ENCODE data around the gene SELENOV. TPM values are rescaled to one million over a fixed set of nuclear protein-coding genes. Genes with fewer than 3 reads are reported as not detected.

SELENOV gene
- total RNA-seq, 1 donor from 2014 or later = 0.73 TPM

- DNase-seq (ENCODE audit: low spot score) = no peak
- Mint-ChIP-seq H3K9me3 (no peaks in the 10 kb centered on the region), H3K27me3 (ENCODE audit: insufficient read depth, low read depth) (peaks cover 5% of the 10 kb centered on the region), H3K27ac (no peak overlapping the region), H3K36me3 (peaks cover 13% of the 10 kb centered on the region), H3K4me3 (no peak overlapping the region), H3K4me1 (peaks cover 3% of the 10 kb centered on the region)
- H4K20me1 ChIP-seq (ENCODE audit: low read depth) = no peaks in the 10 kb centered on the region
- H3F3A ChIP-seq (ENCODE audit: low read depth) = peaks cover 18% of the 10 kb centered on the region
- H3K9ac ChIP-seq = no peak overlapping the region
- no peak overlapping the region for H3K27ac ChIP-seq
- TF ChIP-seq EZH2phosphoT487 (IDR thresholded peaks at IDR 0.05) (no peak), EZH2 (IDR thresholded peaks at IDR 0.05) (no peak)
- TF ChIP-seq, protein P1, sequence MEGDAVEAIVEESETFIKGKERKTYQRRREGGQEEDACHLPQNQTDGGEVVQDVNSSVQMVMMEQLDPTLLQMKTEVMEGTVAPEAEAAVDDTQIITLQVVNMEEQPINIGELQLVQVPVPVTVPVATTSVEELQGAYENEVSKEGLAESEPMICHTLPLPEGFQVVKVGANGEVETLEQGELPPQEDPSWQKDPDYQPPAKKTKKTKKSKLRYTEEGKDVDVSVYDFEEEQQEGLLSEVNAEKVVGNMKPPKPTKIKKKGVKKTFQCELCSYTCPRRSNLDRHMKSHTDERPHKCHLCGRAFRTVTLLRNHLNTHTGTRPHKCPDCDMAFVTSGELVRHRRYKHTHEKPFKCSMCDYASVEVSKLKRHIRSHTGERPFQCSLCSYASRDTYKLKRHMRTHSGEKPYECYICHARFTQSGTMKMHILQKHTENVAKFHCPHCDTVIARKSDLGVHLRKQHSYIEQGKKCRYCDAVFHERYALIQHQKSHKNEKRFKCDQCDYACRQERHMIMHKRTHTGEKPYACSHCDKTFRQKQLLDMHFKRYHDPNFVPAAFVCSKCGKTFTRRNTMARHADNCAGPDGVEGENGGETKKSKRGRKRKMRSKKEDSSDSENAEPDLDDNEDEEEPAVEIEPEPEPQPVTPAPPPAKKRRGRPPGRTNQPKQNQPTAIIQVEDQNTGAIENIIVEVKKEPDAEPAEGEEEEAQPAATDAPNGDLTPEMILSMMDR (IDR thresholded peaks at IDR 0.05) = no peak
- peaks cover 14% of the 10 kb centered on the region for H3K27me3 ChIP-seq
- H3K4me1 ChIP-seq = peaks cover 4% of the 10 kb centered on the region
- no peaks in the 10 kb centered on the region for H3K79me2 ChIP-seq (ENCODE audit: low read depth)
- H3K9me3 ChIP-seq (ENCODE audit: low read depth) = no peaks in the 10 kb centered on the region
- H3K36me3 ChIP-seq = no peaks in the 10 kb centered on the region
- no peak overlapping the region for H2AFZ ChIP-seq (replicated peaks)
- no peak overlapping the region for H3K4me2 ChIP-seq
- no peak overlapping the region for H3K4me3 ChIP-seq
These were observed 22.2 kb upstream of the SELENOV start for GRCh38 chr19:39492788-39493187.

DNA sequence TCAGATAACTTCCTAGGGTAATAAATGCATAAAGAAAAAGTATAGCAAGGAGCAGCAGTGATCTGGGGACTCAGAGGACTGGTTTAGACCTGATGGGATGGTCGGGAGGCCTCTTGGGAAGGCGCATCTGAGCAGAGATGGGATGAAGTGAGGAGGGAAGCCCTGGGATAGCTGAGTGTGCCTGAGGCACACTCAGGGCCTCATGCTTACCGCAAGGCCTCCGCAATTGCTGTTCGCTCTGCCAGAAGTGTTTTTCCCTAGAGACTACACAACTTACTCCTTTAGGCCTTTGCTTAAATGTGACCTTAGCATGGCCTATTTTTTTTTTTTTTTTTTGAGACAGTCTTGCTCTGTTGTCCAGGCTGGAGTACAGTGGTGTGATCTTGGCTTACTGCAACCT lies 20.3 kb upstream of the SELENOV start:
- H3K4me3 Mint-ChIP-seq = no peak overlapping the region
- Histone ChIP-seq H3K4me3 (no peak overlapping the region), H3K27me3 (peaks cover 33% of the 10 kb centered on the region), H3K9me3 (ENCODE audit: low read depth) (no peaks in the 10 kb centered on the region), H3K9ac (no peak overlapping the region), H2AFZ (replicated peaks) (no peak overlapping the region), H4K20me1 (ENCODE audit: low read depth) (no peaks in the 10 kb centered on the region), H3K4me2 (no peak overlapping the region), H3K79me2 (ENCODE audit: low read depth) (no peaks in the 10 kb centered on the region), H3F3A (ENCODE audit: low read depth) (peaks cover 32% of the 10 kb centered on the region), H3K36me3 (no peaks in the 10 kb centered on the region), H3K4me1 (peaks cover 17% of the 10 kb centered on the region), H3K27ac (no peak overlapping the region)
- no peak for DNase-seq (ENCODE audit: low spot score)
- TF ChIP-seq EZH2 (IDR thresholded peaks at IDR 0.05) (no peak), EZH2phosphoT487 (IDR thresholded peaks at IDR 0.05) (no peak)
- TF ChIP-seq, protein P1 (IDR thresholded peaks at IDR 0.05) = no peak
- H3K36me3 Mint-ChIP-seq = peaks cover 6% of the 10 kb centered on the region
- H3K27me3 Mint-ChIP-seq (ENCODE audit: insufficient read depth, low read depth) = peaks cover 16% of the 10 kb centered on the region
- H3K4me1 Mint-ChIP-seq = peaks cover 14% of the 10 kb centered on the region
- no peaks in the 10 kb centered on the region for H3K9me3 Mint-ChIP-seq
- H3K27ac Mint-ChIP-seq = no peak overlapping the region

DNA sequence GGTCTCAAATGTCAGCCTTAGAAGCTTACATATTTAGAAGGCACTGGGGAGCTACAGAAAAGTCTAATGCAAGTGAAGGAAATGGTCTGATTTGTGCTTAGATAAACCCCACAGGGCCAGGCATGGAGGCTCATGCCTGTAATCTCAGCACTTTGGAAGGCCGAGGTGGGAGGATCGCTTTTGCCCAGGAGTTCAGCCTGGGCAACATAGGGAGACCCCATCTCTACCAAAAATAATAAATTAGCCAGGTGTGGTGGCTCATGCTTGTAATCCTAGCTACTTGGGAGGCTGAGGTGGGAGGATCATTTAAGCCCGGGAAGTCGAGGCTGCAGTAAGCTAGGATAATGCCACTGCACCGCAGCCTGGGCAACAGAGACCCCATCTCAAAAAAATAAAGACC lies 18.9 kb upstream of the SELENOV start:
- H3K27me3 Mint-ChIP-seq (ENCODE audit: insufficient read depth, low read depth) = peaks cover 28% of the 10 kb centered on the region
- H3K36me3 ChIP-seq = no peaks in the 10 kb centered on the region
- no peaks in the 10 kb centered on the region for H3K79me2 ChIP-seq (ENCODE audit: low read depth)
- H2AFZ ChIP-seq (replicated peaks) = no peak overlapping the region
- no peak overlapping the region for H3K4me3 ChIP-seq
- H3K4me1 Mint-ChIP-seq = peaks cover 20% of the 10 kb centered on the region
- peaks cover 32% of the 10 kb centered on the region for H3F3A ChIP-seq (ENCODE audit: low read depth)
- no peaks in the 10 kb centered on the region for H4K20me1 ChIP-seq (ENCODE audit: low read depth)
- peaks cover 47% of the 10 kb centered on the region for H3K27me3 ChIP-seq
- no peak overlapping the region for H3K4me3 Mint-ChIP-seq
- H3K4me1 ChIP-seq = peaks cover 17% of the 10 kb centered on the region
- H3K9me3 ChIP-seq (ENCODE audit: low read depth) = no peaks in the 10 kb centered on the region
- no peak for DNase-seq (ENCODE audit: low spot score)
- H3K27ac ChIP-seq = no peak overlapping the region
- H3K36me3 Mint-ChIP-seq = peaks cover 2% of the 10 kb centered on the region
- no peaks in the 10 kb centered on the region for H3K9me3 Mint-ChIP-seq
- peak overlapping the region; percentile 36 for H3K27ac Mint-ChIP-seq
- H3K9ac ChIP-seq = no peak overlapping the region
- TF ChIP-seq, protein P1 (IDR thresholded peaks at IDR 0.05) = no peak
- TF ChIP-seq EZH2phosphoT487 (IDR thresholded peaks at IDR 0.05) = no peak
- TF ChIP-seq EZH2 (IDR thresholded peaks at IDR 0.05) = no peak
- no peak overlapping the region for H3K4me2 ChIP-seq
